Left cardiac atrium (tissue), 4 donors: ENCODE measurements around the gene CASP9. TPM values are rescaled to one million over a fixed set of nuclear protein-coding genes. Genes with fewer than 3 reads are reported as not detected.

ENCODE experiments used
- ATAC-seq, 2 donors: fragments of 200-7000 bp; cut with Tn5 transposase; one replicate each; pipeline ENCODE4 v1.9.1; 2020; ENCODE audit warnings: mild to moderate bottlenecking in 2 of 2, moderate library complexity in 2 of 2
- DNase-seq: peaks from one replicate; pipeline ENCODE4 v3.0.0-alpha.2; 2020
- intact Hi-C, 2 donors: fragments of 100-400 bp; cut with DNase I; formaldehyde crosslinking; loops; one replicate each; pipeline versions ENCODE4 v1.14.1 to v1.15.1; 2022 to 2023
- long read RNA-seq: library from polyadenylated mRNA; unstranded; transcript quantifications from one replicate; pipeline ENCODE4 v2.0.0, GENCODE V29; 2021
- total RNA-seq, 2 donors: library from RNA; stranded (reverse); fragmentation: NEBNext Ultra II Directional; extraction: Animal tissue kit (Norgen Biotek cat#: 25700); gene quantifications; one replicate each; pipeline ENCODE4 v1.2.1, GENCODE V29; 2021
- donor health status: DM: no; HTN: yes; CAD: no.
- donor health status: DM: no; HTN: yes; CAD: no; lungs with severe emphysema.
- donor health status: DM: yes; HTN: yes; CAD: no.
- donor health status: Dilated cardiomyopathy.

The CASP9 gene
- total RNA-seq, result 1 to 10 TPM; 8.5 to 9.8 TPM
- long read RNA-seq, transcript CASP9-201 (9 exons, 2,019 nt), result major isoform, 6 of 10 reads
- long read RNA-seq, partial matches to known transcripts, result 1 of 10 reads
- long read RNA-seq, other reads (novel, unspliced or antisense), result 2 of 10 reads

DNA sequence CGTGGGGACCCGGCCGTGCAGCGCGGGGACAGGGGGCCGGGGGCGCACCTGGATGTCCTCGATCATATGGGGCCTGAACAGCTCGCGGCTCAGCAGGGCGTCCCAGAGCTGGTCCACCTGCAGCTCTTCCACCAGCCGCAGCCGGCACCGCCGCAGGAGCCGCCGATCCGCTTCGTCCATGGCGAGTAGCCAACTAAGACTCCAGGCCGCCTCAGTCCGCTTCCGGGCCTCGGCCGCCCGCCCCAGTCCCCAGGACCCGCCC lies at the start of gene CASP9:
CASP9 (minus strand) TSS at position 195 of the 262 bp plus-strand sequence; CDS start at position 180, 15 bp downstream.
- intact Hi-C loops, result no loop called here
- ATAC-seq (no peak), DNase-seq (no peak)

DNA sequence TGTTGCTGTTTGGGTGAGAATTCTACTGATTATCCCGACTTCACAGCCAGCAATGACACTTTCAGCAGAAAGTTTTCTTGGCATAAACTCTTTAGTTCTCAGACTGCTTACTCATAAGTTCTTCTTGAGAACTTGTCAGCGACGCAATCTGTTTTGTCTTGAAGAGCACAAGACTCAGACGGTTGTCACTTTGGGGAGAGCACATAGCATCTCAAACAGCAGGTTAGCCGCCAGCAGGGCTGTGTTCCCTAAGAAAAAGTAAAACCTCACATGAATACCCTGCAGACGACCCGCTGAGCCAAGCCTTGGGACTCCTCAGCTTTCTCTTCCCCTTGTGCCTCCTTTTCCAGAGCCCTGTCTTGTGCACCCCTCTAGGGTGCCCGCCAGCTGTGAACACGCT lies 49.5 kb upstream of the CASP9 start:
- ATAC-seq (peak in 1 of 2 donors; percentile 61), DNase-seq (no peak)
- intact Hi-C loops, result no loop called here

GRCh38 chr1:15571266-15571665 lies 47.3 kb upstream of the CASP9 start:
- DNase-seq (no peak), ATAC-seq (no peak)
- intact Hi-C loops, result no loop called here

- intact Hi-C loops, result no loop called here
- ATAC-seq, result no peak
- no peak for DNase-seq
Observed at GRCh38 chr1:15570861-15571260, 46.8 kb upstream of the CASP9 start.

DNA sequence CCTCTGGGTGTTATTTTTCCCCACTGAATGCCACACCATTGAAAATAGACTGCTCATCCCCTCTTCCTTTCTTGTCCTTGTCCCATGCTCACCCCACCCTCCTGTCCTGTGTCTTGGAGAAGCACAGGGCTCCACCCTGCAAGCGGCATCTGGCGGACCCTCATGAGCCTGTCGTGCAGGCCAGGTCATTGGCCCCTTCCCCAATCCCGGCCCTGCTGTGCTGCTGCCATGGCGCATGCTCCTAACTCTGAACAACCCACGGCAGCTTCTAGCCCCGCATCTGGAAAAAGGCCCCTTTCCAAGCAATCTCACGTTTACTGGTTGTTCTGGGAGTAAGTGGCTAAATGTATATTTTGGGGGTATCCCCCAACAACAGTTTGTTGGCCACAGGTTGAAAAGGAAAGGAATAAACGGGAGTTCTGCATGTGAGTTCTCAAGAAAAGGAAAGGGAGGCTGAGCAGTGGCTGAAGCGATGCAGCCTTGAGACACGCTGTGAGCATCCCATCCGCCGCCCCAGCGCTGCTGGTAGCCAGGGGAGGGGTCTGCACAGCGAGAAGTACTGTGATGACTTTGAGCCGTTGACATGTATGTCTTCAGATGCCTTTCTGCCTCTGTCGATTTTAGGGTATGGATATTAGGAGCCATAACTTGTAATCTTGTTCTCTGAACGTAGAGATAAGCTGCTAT lies 44.5 kb upstream of the CASP9 start:
- ATAC-seq (no peak), DNase-seq (no peak)
- intact Hi-C loops, result no loop called here

DNA sequence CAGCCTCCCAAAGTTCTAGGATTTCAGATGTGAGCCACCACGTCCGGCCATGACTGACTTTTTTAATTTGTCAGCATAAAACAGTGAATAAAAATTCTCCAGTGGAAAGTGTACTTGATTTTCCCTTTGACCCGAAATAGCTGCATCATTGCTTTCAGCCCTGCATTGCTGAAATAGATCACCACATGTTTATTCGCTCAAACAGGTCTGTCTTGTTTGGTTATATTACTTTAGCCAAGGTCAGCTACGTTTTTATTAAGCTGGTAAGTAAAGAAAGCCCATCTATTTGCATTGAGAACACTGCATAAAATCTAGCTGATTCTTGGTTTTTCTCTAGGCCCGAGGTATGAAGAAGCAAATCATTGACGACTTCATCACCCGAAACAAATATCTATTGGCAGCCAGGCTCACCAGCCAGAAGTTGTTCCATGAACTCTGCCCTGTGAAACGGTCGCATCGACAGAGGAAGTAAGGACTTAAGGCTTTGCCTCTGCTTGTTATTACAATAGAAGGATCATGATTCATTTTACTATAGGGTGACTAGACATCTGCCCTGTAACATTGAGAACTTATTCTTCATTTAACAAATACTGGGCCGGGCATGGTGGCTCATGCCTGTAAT lies 35.3 kb upstream of the CASP9 start:
- DNase-seq (no peak), ATAC-seq (no peak)
- intact Hi-C loops, result no loop called here

- ATAC-seq (no peak), DNase-seq (no peak)
- intact Hi-C loops, result no loop called here
Observed at GRCh38 chr1:15558516-15558915, 34.5 kb upstream of the CASP9 start.

- intact Hi-C loops, result no loop called here
- no peak for ATAC-seq
- DNase-seq, result no peak
Observed at GRCh38 chr1:15557594-15557993, 33.6 kb upstream of the CASP9 start.

- intact Hi-C loops, result no loop called here
- no peak for ATAC-seq
Observed at GRCh38 chr1:15557008-15557407, 33.0 kb upstream of the CASP9 start.

GRCh38 chr1:15550573-15550972 lies 26.6 kb upstream of the CASP9 start:
- no peak for DNase-seq
- intact Hi-C loops, result no loop called here
- peak in 1 of 2 donors; percentile 30 for ATAC-seq

More at GRCh38 chr1:15557008-15557407, 33.0 kb upstream of the CASP9 start:
- DNase-seq, result no peak

- DNase-seq, result no peak
- intact Hi-C loops, result no loop called here
- ATAC-seq, result no peak
Observed at GRCh38 chr1:15546641-15547040, 22.6 kb upstream of the CASP9 start.

DNA sequence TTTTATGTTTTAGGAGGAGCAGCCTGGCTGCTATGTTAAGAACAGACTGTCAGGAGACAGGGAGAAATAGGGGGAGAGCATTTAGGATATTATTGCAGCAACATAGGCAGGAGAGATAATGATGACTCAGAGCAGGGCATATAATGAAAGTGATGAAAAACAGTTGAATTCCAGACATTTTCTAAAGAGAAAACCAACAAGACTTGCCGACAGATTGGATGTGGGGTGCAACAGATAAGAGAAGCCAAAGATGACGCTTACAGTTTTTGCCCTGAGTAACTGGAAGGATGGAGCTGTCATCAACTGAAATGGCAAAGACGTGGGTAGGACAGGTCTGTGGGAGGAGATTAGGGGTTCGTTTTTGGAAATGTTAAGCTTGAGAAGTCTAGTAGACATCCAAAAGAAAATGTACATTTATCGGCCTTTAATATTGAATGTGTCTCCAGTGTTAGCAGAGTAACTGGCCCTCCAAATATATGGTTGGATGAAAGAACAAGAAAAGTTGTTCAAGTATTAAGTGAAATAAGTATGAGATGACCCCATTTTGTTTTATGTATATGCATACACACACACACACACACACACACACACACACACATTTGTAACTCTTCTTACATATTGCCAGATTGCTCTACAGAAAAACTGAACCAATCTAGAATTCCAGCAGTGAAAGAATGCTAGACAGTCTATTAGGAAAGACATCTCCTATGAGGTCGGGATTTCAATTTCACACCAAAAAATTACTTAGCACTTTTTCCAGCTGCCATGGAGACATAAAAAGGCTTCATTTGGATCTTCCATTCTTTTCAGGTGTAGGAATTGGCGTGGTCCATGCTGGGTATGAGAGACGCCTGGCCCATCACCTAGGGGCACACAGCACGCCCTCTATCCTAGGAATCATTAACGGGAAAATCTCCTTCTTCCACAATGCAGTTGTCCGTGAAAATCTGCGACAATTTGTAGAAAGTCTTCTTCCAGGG lies 19.9 kb upstream of the CASP9 start:
- intact Hi-C loops, result no loop called here
- ATAC-seq (peak; percentile 50 to 95), DNase-seq (no peak)

- DNase-seq (no peak), ATAC-seq (peak in 1 of 2 donors; percentile 16)
- intact Hi-C loops, result no loop called here
Observed at GRCh38 chr1:15543251-15543588, 19.2 kb upstream of the CASP9 start.

- intact Hi-C loops, result no loop called here
- no peak for DNase-seq
- no peak for ATAC-seq
Observed at GRCh38 chr1:15542388-15543250, 18.6 kb upstream of the CASP9 start.

- intact Hi-C loops, result no loop called here
- no peak for ATAC-seq
- no peak for DNase-seq
Observed at GRCh38 chr1:15541231-15541792, 17.3 kb upstream of the CASP9 start.

- no peak for DNase-seq
- no peak for ATAC-seq
- intact Hi-C loops, result no loop called here
Observed at GRCh38 chr1:15540186-15540585, 16.2 kb upstream of the CASP9 start.

DNA sequence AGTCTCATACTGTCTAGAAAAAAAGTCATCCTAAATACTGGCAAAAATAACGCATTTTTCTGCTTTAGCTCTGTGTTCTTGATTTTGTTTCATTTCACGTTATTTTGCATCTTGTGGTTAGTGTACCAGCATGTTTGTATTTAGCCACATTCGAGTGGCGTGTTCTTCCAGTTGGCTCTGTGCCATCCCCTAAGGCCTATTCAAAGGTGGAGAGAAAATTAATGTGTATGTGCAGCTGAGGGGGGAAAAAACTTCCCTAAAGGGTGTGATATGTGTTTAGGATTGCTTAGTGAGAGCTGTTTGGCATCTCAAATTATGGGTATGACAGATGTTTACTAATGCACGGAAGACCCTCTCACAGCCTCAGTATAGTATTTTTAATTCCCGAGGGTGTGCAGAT lies 14.8 kb upstream of the CASP9 start:
- DNase-seq (no peak), ATAC-seq (no peak)
- intact Hi-C loops, result no loop called here

- ATAC-seq, result no peak
- intact Hi-C loops, result no loop called here
- no peak for DNase-seq
Observed at GRCh38 chr1:15531682-15532081, 7.7 kb upstream of the CASP9 start.

DNA sequence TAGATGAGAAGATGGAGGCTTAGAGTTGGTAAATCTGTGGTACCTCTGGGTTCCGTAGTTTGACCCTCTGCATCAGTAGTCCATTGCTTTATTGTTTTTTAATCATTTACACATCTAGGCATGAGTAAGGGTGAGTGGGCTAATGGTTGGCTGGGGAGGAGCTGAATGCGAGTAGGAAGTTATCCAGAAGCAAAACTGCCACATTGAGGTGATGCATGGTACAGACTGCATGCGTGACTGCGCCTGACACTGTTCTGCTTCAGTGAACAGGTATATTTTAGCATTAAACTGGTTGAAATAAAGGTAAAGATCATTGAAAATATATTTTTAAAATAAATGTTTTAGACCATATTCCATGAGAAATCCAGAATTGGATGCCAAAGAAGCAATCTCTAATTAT lies 7.0 kb upstream of the CASP9 start:
- no peak for DNase-seq
- no peak for ATAC-seq
- intact Hi-C loops, result no loop called here
